B cell (primary cell): ENCODE results near the gene PRSS50.

Source experiments
- CTCF ChIP-seq: fragments of 200-600 bp; IDR thresholded peaks from one replicate; pipeline ENCODE4 v1.8.0; 2022; ENCODE audit warnings: antibody characterized with exemption, mild to moderate bottlenecking
- EZH2 ChIP-seq: IDR thresholded peaks from 2 replicates; pipeline ENCODE4 v1.6.1; 2012; ENCODE audit warnings: borderline replicate concordance, low read depth, mild to moderate bottlenecking, moderate library complexity, low read length; ENCODE audit not compliant: insufficient read depth, poor library complexity, severe bottlenecking

DNA sequence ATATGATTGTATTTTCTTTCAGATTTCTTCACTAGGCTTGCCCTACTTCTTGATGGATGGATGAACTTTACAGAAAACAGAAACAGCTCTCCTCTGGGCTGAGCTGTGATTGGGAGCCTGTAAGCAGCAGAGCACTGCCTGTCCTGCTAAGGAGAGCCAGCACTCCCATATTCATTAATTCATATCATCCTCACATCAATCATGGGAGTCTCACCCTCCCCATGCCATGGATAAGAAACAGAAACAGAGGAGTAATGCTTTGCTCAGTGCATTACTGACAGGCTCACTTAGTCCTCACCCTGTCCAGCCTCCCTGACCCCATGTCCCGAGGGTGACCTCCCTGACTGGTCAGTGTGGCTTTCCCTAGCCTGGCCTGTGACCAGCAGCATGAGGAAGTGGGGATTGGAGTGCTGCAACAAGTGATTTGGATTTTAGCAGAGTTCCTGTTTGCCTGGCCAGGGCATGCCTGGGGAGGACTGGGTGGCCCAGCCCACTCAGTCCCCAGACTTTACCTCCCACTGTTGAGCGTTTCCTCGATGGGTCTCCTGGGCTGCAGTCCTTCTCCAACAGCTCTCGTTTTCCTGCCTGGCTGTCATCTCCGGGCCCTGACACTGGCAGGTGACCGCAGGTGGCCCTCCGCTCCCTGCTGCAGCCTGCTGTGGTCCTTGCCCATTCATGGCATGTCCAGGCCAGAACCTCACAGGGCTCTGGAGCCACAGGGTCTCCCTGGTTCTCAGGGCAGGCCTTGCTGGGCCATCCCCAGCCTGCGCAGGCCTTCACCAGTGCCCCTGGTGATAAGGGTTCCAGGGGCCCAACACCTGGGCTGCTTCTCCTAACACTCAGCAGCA lies 17.8 kb downstream of the PRSS50 start:
- TF ChIP-seq CTCF (no peak), EZH2 (no peak)
